Measurements from ENCODE around the gene SCRN2.

- TF ChIP-seq CTCF (IDR thresholded peaks at IDR 0.05) (peak; percentile 29), EZH2 (IDR thresholded peaks at IDR 0.05) (no peak)
These were observed 19.4 kb downstream of the SCRN2 start, which contains the start of gene OSBPL7 for GRCh38 chr17:47821424-47822391.
